GM12872 (cell line): ENCODE data around the gene COL4A1.

Experiments
- CTCF ChIP-seq: IDR thresholded peaks from 3 replicates; pipeline ENCODE4 v1.5.1; 2011; ENCODE audit warnings: low read depth, mild to moderate bottlenecking, low read length, moderate library complexity; ENCODE audit not compliant: insufficient read depth

COL4A1 gene

GRCh38 chr13:110340812-110341444 is 34.0 kb upstream of the COL4A1 start:
- TF ChIP-seq CTCF = no peak

DNA sequence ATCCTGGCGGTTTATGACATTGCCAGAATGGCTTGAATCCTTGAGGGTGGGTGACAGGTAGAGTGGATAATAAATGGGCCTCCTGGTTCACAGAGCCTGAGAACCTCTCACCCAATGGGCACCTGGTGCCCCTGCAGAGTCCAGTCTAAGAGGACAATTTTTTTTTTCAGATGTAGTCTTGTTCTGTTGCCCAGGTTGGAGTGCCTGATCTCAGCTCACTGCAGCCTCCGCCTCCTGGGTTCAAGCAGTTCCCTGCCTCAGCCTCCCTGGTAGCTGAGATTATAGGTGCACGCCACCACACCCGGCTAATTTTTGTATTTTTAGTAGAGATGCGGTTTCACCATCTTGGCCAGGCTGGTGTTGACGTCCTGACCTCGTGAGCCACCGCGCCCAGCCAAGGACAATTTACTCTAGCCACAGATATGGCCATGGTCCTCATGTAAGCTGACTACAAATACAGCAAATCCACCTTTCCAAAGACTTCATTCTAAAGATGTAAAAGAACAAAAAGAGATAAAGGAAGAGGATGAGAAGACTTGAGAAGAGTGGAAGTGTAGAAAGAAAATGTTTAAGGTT is 33.1 kb upstream of the COL4A1 start:
- TF ChIP-seq CTCF = no peak

- TF ChIP-seq CTCF = no peak
Measured at GRCh38 chr13:110339263-110339662, 32.3 kb upstream of the COL4A1 start.

DNA sequence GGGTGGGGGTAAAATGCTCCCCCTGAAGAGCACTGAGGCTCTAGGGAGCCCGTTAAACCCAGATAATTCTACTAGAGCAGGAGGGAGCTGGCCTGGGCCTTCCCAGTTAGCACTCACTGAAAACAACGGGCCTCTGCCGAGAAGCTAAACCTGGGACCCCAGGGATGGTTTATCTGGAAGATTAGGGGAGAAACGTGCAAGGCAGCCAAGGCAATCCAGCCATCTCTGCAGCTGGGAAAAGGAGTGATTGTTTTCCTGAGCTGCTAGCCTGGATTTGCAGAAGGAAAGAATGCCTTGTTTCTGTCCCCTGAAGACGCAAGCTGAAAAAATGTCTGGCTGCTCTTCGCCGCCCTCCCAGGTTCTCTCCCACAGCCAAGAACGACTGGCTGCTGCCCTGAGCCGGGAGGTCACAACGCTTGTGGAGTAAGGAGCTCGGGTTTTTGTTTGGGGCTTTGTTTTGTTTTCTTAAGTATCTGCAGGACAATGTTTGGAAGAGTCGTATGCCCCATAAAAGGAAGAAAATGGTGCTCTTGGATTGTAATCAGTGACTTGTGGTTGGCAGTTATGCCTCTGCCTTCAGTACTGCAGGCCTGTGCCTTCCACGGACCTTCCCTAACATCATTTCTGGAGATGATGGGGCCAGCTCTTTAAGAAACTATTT is 31.6 kb upstream of the COL4A1 start:
- no peak for TF ChIP-seq CTCF

GRCh38 chr13:110337247-110337646 is 30.3 kb upstream of the COL4A1 start:
- no peak for TF ChIP-seq CTCF

GRCh38 chr13:110336681-110337080 is 29.7 kb upstream of the COL4A1 start:
- no peak for TF ChIP-seq CTCF

- no peak for TF ChIP-seq CTCF
Measured at GRCh38 chr13:110336108-110336507, 29.2 kb upstream of the COL4A1 start.
